Hindlimb muscle (tissue), 1 donor: ENCODE results near the gene COL8A2. TPM values are rescaled to one million over a fixed set of nuclear protein-coding genes. Genes with fewer than 3 reads are reported as not detected.

Experiments
- DNase-seq: peaks from one replicate; pipeline ENCODE4 v3.0.0-alpha.2; 2013
- polyA plus RNA-seq: library from polyadenylated mRNA; unstranded; fragments of 120-200 nt; gene quantifications from one replicate; pipeline ENCODE4 v1.2.1, GENCODE V29; 2013; ENCODE audit not compliant: insufficient read length

COL8A2 gene
- polyA plus RNA-seq, 1 donor, result 6.9 TPM

- DNase-seq, result peak; percentile 65
Observed at GRCh38 chr1:36157115-36157903, 32.3 kb upstream of the COL8A2 start.

GRCh38 chr1:36156329-36157114 lies 31.5 kb upstream of the COL8A2 start:
- DNase-seq, result peak; percentile 77

GRCh38 chr1:36155408-36156328 lies 30.6 kb upstream of the COL8A2 start, which contains the start of gene MAP7D1:
Gene MAP7D1, plus strand, starts transcription at chr1:36156160. Its CDS starts 258 bp downstream, at chr1:36156418.
- DNase-seq, result peak; percentile 89

- no peak for DNase-seq
Observed at GRCh38 chr1:36154765-36155407, 29.9 kb upstream of the COL8A2 start.

GRCh38 chr1:36154335-36154734 lies 29.3 kb upstream of the COL8A2 start:
- no peak for DNase-seq

GRCh38 chr1:36153476-36153875 lies 28.5 kb upstream of the COL8A2 start:
- DNase-seq, result no peak

- no peak for DNase-seq
Observed at GRCh38 chr1:36151845-36152203, 26.8 kb upstream of the COL8A2 start.

GRCh38 chr1:36151134-36151844 lies 26.3 kb upstream of the COL8A2 start:
- no peak for DNase-seq

- DNase-seq, result peak; percentile 84
Observed at GRCh38 chr1:36150296-36151133, 25.5 kb upstream of the COL8A2 start.

- DNase-seq, result no peak
Observed at GRCh38 chr1:36149973-36150295, 24.9 kb upstream of the COL8A2 start.

GRCh38 chr1:36149237-36149972 lies 24.4 kb upstream of the COL8A2 start, which contains the start of gene TRAPPC3:
Gene TRAPPC3, minus strand, starts transcription at chr1:36149486. Its CDS starts 108 bp downstream, at chr1:36149378.
- DNase-seq, result peak; percentile 100

- DNase-seq, result no peak
Observed at GRCh38 chr1:36148821-36149236, 23.8 kb upstream of the COL8A2 start.

- DNase-seq, result no peak
Observed at GRCh38 chr1:36144413-36144812, 19.4 kb upstream of the COL8A2 start.

GRCh38 chr1:36143424-36143823 lies 18.4 kb upstream of the COL8A2 start:
- no peak for DNase-seq

GRCh38 chr1:36142121-36142520 lies 17.1 kb upstream of the COL8A2 start:
- DNase-seq, result no peak

GRCh38 chr1:36139521-36139920 lies 14.5 kb upstream of the COL8A2 start:
- DNase-seq, result no peak

GRCh38 chr1:36137776-36138175 lies 12.8 kb upstream of the COL8A2 start:
- no peak for DNase-seq

- DNase-seq, result no peak
Observed at GRCh38 chr1:36137226-36137625, 12.2 kb upstream of the COL8A2 start.

- peak; percentile 36 for DNase-seq
Observed at GRCh38 chr1:36136535-36136934, 11.5 kb upstream of the COL8A2 start.

GRCh38 chr1:36135796-36136195 lies 10.8 kb upstream of the COL8A2 start:
- no peak for DNase-seq
